ENCODE measurements around the gene MTMR10.

Gene MTMR10

DNA sequence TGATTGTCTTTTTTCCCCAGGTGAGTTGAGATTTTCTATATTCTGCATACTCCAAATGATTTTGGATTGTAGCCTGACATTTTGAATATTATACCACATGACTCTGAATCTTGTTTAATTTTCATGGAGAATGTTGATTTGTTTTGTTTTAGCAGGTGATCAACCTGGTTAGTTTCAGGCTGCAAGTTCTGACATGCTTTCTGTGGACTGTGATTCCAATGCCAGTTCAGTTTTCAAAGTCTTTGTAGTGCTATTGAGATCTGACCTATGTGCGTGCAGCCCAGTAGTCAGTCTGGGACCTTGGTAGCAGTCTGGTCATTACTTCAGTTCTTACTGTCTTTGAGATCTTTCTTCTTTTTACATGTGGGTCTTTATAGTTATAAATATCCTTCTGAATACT is 18.6 kb upstream of the MTMR10 start:
- no peak for DNase-seq

DNA sequence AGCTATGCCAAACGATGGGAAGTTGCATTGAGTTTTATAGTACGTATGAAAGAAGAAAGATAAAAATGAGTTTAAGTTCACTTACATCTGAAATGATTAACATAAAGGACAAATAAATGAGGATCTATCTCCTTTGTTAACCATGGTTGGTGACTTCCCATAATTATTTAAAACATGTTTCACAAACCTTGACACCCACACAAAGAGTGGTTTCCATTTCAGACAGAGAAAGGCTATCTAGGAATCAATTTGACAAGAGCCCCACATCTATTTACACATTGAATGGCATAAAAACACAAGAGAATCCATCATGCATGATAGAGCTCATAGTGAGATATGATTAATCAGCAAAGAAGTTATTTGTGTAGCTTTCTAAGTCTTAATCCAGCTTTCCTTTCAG is 14.2 kb upstream of the MTMR10 start:
- no peak for DNase-seq

DNA sequence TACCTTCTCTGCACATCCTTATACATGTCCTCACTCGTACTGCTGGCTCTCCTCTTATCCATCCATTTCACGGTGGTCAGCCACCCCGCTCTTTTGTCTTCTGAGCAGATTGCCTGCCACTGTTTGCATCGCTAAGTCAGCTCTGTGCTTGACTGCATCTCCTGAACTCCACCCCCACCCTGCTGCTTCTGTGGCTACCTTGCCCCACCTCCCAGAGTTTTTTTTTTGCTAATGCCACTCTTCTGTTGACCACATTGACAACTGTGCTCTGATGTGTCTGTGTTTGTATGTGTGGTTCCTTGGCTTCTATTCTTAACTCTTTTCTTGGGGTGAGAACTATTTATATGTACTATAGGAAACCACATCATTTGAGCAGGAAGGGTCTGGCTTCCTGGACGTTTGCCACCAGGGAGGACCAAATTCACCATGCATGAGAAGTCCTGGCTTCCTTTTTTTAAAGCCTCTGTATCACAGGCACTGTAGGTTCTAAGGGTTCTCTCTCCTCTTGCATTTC is 12.8 kb upstream of the MTMR10 start:
- DNase-seq: no peak

DNA sequence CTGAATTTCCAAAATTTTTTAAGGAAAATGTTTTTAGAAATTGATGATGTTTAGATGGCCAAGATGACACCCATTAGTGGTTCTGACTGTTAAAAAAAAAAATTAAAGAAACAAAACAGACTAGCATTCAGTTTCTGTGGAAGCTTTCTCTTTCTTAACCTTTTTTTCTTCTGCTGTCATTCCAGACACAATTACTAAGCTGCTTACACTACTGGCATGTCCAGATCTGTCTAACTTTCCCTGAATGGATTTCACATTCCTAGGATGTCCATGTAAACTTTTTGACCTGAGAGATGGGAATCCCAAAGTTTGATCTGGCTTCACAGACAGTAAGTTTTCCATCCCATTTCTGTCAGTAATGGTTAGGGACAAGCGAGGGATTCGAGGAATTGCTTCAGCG is 10.3 kb upstream of the MTMR10 start:
- no peak for DNase-seq

DNA sequence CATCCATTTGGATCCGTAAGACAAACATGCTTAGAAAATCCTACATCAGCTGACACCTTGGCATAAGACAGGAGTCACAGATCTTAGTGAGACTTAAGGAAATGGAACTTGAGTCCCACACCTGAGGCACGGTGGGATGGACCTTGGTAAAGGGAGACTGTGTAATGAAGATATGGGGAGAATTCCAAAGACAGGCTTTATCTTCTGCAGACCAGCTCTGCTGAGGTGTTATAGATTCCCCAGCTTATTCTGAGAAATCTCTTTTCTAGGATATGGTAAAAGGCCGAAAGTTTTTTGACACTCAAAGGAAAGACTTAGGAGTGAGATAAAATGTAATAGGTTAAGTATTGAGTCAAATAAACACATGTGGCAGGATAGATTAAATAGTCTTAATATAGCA is 8.3 kb upstream of the MTMR10 start:
- DNase-seq: no peak

DNA sequence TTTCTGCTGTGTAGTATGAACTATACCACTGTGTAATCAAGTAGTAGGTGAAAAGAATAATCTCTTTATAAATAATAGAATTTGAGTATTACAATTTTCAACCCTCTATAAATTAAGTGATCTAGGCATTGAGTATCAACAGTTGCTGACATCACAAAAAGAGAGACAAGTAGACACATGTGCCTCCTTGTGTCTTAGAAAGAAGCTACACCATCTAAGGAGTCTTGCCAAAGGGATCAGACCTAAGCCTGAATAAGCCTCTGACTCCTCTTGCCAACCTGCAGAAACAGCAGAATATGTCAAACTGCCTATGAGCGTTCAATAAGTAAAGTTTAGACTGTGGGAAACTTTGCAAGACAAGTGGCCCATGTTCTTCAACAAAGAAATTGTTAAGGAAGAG is 5.8 kb upstream of the MTMR10 start:
- DNase-seq: no peak

DNA sequence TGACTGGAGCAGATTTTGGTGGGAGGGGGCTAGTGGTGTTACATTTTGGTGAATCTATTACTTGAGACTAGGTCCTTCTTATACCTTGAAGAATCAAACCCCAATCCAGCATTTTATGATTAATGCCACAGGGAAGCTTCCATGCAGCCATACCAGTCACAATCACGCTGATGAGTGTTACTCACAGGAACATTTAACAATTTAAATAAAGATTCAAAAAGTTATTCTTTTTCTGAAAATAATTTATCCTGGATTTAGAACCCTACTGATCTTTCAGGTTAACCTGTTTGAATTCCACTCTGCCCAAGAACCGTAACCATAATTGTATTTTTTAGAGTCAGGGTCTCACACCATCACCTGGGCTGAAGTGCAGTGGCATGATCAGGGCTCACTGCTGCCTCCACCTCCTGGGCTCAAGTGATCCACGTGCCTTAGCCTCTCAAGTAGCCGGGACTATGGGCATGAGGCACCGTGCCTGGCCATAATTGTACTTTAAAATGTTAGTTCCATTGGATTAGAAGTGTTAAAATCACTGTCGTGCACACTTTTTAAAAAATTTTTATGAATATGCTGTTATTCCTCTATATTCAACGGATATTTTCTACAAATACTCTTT is 929 bp upstream of the MTMR10 start:
- peak in 1 of 2 experiments; percentile 1 for DNase-seq

DNA sequence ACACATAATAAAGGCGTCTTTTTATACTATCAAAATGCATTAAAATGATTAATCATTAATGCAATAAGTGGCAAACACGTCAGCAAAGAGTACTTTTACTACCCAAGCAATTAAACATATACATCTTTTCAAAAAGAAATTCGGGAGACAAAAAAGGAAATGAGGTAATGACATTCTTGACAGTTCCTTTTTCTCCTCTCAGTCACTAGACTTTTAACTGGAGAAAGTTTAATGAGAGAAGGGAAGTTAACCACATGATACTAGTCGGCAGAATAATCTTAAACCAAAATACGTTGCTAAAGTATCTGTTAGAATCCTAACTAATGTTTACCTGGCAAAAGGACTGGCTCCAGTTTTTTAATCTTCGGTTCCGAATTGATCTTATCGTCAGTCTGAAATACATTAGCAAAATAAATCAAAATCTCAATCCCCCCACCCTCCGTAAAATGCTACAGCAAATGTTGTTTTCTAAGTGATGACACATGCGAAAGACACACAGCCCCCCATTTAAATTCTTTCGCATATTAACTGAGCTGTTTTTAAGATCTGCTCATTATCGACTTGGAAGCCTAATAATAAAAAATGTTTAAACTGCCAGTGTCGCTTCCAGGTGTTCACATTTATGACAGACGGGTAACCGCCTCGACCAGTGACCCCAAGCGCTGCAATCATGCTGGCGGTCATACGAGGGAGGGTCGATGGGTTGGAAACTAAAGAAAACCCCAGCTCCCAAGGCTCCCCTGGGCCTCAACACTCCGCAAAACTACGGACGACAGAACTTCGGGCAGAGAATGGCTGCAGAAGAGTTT is 778 bp downstream of the MTMR10 start:
- no peak for DNase-seq

DNA sequence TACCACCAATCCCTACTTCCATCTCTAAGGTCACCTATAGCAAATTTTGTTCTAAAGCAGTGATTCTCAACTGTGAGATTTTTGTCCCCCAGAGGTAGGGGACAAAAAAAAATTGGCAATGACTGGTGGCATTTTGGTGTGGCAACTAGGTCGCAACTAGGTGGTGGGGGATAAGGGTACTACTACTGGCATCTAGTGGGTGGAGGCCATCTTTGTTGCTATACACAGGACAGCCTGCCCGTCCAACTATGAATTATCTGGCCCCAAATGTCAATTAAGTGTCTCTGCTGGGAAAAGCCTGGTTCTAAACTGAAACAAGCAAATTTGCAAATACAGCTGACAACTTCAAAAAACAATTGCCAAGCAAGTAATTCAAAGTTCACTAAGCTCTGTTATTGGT is 1.4 kb downstream of the MTMR10 start:
- no peak for DNase-seq

DNA sequence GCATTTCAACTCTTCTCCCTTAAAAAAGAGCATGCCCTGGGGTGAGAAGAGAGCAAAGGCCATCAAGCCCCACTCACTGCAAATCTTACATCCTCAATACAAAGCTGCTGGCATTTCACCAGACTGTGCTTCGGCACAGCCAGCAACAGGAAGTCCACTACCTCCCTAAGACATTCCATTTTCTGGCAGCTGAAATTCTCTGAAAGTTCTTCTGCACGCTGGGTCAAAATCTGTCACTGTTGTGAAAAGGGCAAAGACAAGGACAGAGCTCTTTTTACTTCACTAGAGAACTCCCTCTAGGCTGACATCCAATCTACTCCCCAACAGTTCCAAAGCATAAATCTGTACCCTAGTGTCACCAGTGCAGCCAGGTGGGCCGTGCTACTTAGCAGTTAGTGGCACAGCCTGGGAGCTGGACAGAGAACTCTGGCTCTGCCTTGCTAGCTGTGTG is 6.3 kb downstream of the MTMR10 start:
- DNase-seq: no peak

DNA sequence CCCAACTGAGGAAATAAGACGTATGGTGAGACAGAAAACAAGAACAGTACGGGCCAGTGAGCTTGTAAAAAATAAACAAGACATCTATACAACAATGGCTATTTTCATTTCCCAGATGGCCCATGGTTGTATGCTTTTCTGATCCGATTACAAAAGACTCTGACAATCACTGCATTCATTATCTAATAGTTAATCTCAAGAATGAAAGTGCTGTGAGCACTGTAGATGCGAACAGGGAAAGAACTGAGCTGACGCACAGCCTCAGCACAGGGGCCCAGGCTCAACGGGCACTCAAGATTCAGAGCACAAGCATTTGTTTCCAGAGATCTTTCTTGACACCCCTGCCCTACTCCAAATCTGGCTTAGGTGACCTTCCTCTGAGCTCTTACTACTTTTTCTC is 6.9 kb downstream of the MTMR10 start:
- DNase-seq: no peak

DNA sequence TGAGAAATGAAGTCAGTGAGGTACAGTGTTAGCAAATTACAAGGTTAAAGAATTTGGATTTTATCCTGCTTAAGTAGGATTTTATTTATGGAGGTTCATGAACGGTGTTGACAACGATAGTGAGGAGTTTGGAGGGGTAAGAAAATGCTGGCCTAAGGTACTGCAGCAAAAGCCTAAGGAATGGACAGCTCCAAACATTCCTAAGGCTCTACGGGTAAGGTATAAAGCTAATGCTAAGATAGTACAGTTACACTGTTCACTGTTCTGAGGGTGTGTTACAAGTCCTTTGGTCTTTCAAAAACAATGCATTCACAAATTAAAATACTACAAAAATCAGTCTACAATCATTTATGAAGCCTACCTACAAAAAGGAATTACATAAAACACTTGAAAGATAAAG is 7.3 kb downstream of the MTMR10 start:
- DNase-seq: no peak

DNA sequence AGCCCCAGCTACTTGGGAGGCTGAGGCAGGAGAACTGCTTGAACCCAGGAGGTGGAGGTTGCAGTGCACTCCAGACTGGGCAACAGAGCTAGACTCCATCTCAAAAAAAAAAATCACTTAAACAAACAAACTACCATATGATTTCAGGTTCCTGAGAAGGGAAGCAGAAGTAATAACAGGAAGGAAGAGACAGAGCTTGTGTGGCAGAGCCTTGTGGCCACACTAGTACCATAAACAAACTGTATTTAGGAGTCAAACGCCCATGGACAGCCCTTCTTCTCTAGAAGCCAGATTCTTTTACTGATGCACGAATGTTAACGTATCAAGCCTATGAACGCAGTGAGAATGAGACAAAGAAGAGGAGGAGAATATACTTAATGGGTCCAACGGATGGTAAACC is 12.0 kb downstream of the MTMR10 start:
- no peak for DNase-seq

DNA sequence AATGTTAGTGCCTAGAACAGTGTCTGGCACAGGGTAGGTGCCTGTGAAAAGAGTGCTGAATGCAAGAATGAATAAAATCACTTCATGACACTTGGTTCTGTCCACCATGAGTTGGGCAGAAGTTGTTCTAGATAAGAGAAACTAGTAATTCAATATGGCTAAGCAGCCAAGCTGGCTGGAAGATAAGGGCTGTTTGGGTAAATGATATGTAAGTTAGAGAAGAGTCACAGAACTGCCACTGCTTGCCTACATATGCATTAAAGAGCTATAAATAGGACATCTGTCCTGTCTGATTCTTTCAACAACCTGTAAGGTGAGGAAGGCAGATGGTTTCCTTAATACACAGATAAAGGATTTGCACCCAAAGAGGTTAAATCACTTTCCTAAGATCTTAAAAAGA is 13.1 kb downstream of the MTMR10 start:
- DNase-seq: no peak

DNA sequence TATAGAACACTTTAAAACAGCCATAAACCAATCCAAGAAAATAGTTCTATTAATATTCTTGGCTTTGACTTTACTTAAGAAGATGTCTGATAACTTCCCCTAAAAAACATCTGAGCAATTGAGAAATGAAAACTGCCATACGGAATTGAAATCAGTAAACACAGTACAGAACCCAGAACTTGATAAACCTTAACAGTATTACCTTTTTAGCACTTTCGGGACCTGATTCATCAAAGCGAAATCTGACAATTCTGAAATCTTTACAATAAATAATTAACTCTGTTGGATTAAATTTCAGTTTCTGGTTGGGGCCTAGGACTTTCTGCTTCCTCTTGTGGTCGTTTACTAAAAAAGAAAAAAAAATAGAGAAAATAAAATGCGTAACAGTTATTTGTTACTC is 17.3 kb downstream of the MTMR10 start:
- no peak for DNase-seq

DNA sequence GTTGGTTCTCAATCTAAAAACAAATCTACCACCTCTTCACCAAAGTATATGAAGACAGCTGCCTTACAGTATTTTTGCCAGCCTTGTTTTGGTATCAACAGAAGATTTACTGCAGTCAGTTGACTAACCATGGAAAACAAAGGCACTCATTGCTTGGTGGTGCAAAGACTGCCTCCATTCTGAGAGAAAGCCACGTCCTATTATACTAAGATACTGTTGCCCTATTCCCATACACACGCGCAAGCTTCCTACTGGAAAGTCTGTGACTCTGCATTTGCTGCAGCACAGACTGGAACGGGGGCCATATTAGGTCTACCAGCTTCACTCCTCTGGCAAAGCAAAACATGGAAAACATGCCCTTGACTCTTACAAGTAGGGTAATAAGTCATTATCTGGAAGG is 18.0 kb downstream of the MTMR10 start:
- no peak for DNase-seq

DNA sequence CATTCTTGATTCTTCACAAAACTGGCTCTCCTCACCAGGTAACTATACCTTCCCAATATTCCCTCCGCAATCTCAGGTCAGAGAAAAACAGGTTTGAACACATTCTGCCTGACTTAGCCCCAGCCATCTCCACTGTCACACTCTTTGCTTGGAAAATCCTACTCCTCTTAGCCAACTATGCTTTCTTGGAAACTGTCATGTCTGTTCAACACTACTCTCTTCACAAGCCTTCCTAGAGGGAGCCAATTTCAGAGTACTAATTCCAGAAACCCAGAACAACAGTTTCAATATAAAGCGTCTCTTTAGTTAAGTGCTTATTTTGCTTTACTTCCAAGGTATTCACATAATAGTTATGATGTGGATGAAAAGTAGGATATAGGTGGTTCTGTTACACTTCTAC is 21.7 kb downstream of the MTMR10 start:
- DNase-seq: no peak

DNA sequence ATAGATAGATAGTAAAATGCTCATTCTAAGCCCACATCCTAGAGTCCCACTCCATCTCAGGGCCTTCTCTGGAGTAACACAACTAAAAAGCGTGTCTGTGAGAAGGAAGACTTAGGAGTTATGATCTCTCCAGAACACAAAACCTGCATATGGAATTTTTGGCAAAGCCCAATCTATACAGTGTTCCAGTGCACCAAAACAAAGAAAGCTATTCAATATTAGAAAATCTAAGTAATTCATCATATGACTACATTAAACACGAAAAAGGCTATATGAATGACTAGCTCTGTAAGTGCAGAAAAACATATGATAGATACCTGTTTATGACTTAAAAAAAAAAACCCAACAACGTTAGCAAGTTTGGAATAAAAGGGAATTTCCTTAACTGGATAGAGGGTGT is 27.7 kb downstream of the MTMR10 start:
- DNase-seq: no peak

DNA sequence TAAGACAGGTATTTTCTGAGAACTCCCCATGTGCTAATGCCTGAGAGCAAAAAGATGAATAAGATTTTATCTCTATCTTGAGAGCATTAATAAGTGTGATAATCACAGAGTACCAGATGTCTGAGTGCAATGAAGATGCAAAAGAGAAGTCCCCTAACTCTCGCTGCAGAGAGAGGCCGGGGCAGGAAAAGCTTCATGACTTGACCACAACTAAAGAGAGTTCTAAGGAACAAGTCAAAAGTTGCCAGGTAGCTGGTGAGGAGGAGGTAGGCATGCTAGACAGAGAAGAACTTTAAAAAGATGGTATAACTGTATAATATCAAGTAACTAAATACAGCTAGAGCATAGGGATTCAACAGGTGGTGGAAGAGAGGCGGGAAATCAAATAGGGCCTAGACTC is 28.8 kb downstream of the MTMR10 start:
- no peak for DNase-seq

DNA sequence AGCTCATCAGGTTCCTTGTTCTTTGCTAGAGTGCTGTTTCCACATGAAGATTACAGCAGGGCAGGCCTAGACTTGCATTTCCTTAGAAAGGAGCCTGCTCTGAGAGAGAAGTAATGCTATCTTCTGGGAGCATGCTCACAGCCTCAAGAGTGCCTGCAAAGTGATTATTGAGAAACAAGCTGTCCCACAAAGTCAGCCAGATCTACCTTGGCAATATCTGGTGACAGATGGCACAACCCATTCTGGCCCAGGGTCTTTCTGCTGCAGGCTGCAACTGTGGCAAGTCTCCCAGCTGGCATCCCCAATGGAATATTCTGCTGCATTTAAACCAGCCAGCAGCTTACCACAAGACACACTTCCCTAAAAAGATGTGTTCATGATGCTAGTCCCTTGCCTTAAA is 29.3 kb downstream of the MTMR10 start:
- DNase-seq: no peak

DNA sequence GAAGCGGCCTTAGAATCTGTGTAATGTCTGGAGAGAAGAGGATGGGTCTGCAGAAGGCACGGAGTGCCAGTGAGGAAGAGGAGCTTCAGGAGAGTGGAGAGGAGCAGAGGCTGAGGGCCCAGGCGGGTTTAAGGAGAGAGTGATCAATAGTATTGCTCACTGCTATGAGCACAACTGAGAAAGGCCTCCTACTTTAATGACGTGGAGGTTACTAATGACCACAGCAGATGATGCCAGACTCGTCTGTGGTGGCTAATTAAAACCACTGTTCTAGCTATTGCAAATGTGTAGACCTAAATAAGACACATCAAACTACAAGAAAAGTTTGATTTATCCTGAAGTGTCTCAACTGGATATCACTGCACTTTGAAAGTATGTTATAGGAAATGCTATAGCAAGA is 33.2 kb downstream of the MTMR10 start:
- DNase-seq: no peak

DNA sequence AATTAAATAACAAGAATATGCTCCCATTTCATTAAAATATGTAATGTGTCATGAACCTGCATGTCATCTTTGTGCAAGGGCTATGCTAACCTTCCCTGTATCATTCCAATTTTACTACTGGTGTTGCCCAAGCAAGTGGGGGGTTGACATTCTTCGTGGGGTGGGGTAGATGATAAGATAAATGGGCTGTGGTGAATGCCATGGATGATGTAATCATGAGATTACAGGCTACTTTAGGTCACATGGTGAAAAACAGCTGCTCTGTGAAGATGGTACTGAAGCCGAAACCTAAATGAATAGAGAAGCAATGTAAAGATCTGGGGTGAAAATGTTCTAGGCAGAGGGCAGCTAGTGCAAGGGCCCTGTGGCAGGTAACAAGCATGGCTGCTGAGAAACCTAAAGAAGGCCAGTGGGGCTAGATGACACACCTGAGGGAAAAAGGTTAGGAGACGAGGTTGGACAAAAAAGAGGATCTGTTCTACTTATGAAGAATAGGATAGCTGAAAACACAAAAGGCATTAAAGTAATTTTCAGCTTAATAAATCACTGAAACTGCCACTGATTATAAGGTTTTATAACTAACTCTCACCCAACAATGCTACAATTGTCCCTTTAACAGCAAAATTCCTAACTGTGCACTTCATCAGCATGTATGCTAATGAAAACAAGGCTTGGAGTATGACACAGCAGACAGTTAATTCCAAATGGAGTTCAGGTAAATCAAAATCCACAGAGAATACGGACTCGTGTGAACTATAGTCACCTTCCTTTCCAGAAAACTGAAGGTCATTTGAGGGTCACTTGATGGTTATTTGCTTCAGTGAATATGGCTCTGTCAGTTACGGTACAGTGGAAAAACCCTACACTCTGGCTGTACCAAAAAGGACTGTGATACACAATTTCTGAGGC is 35.0 kb downstream of the MTMR10 start:
- no peak for DNase-seq

DNA sequence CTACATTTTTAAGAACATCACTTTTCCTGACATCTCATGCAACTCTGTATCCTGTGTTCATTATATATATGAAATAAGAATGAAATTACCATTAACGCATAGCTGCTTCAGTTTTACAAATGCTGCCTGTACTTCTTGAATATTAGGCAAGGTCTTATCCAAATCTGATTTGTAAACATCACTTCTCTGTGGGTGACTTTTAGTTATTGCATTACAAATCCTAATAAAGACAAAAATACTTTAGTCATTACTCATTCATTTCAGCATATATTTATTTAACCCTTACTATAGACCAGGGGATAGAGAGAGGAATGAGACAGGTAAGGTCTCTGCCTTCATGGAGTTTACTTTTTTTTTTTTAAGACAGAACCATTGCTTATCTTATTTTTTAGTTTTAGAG is 36.8 kb downstream of the MTMR10 start:
- no peak for DNase-seq

All from NCI-H1930 (cell line).